HG02884 (cell line): ENCODE results near the gene WFDC10B.
"Not testable (repeated sequence)": the region's sequence is repeated elsewhere in the genome, so short reads cannot be mapped to it uniquely, and the experiment has no call there.

Experiments used
- ATAC-seq: cut with Tn5 transposase; IDR thresholded peaks from one replicate; pipeline ENCODE4 v1.9.1; 2021; ENCODE audit warnings: mild to moderate bottlenecking, moderate library complexity; ENCODE audit not compliant: unreplicated experiment

The WFDC10B gene

GRCh38 chr20:45649312-45649863, 55.4 kb downstream of the WFDC10B start:
- ATAC-seq, result no peak

- ATAC-seq, result no peak
These were observed 57.3 kb downstream of the WFDC10B start for GRCh38 chr20:45647441-45648050.

- ATAC-seq, result no peak
These were observed 57.9 kb downstream of the WFDC10B start for GRCh38 chr20:45646875-45647274.

- ATAC-seq, result not testable (repeated sequence)
These were observed 59.0 kb downstream of the WFDC10B start for GRCh38 chr20:45645869-45646268.

- not testable (repeated sequence) for ATAC-seq
These were observed 63.7 kb downstream of the WFDC10B start for GRCh38 chr20:45641076-45641475.

- no peak for ATAC-seq
These were observed 65.1 kb downstream of the WFDC10B start for GRCh38 chr20:45639687-45640086.

GRCh38 chr20:45636513-45636912, 68.3 kb downstream of the WFDC10B start:
- ATAC-seq, result no peak
